HG03139 (cell line): ENCODE data around the gene BLNK.

Experiments used
- ATAC-seq: cut with Tn5 transposase; IDR thresholded peaks from one replicate; pipeline ENCODE4 v1.9.1; 2021; ENCODE audit not compliant: unreplicated experiment

Gene BLNK

DNA sequence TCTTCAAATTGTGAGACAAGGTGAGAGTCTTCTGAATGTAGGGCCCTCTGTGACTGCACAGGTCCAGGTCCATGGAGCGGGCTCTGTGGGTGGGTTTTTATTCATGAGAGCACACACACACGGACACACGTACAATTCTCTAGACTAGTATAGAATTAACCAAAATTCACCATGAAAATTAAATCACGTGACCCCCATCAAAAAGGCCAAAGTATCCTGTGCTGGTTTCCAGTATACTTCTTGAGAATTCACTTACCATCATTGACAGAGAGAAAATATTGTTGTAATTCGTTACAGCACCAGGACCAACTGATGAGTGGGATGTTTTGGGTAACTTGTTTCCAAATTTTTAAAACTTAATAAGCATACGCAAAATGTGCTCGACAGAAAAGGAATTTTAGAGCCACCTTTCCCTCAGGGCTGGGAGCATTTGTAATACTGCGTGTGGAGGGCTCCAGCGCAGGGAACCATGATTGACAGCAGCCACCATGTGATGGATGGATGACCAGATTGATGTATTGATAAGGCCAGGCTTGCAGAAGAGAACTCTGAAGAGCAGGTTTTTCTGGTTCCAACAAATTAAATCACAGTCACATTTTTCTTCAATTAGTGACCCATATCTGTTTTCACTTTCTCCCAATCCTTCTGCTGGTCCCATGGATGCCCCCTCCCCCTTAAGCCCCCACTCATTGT, 18.0 kb upstream of the BLNK start:
- no peak for ATAC-seq

DNA sequence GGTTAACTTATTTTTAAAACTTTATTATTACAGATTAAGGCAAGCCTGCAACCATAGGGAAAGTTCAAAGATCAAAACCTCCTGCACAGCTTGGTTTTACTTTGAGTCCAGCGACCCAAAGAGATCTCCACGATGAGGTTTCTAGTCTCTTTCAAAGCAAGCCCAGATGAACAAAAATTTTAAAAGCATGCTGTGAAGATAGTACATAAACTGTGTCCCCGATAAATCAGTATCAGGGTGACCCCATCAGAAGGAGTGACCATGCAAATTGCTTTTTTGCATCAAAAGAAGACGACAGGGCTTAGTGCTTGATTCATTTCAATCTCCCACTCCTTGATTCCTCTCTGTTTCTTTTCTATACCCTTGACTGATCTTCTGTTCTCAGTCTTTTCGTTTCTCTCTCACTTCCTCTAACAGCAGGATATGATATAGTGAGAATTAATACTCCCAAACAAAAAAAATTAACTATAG, 16.8 kb upstream of the BLNK start:
- ATAC-seq, result peak; percentile 62

DNA sequence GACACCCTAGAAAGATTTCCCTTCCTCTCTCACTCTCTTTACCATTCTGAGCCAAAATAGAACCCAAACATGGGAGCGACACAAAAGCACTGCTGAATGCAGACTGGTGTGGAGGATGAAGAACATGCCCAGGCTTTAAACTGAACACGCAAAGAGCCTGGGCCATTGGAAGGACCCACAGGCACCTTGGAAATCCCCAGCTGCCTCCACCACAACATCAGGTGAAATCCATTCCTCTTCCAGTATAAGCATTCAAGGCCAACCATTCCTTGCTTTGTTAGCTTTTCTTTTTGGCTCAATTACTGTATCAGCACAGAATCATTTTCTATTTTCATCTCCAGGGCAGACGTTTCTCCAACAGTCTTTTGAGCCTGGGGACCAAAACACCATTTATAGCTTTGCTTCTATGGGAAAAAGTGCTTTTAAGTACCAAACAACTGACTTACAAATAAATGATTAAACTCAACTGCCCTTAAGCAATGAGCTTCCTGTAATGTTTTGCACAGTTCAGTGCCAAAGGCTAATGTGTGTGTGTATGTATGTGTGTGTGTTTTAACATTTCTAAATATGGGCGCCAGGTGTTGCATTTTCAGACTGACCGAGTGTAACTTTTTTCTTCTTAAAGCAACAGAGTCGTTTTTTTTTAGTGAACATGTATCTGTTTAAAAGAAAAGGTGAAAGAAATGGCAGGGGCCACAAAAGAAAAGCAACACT, 16.2 kb upstream of the BLNK start:
- ATAC-seq, result peak; percentile 51

DNA sequence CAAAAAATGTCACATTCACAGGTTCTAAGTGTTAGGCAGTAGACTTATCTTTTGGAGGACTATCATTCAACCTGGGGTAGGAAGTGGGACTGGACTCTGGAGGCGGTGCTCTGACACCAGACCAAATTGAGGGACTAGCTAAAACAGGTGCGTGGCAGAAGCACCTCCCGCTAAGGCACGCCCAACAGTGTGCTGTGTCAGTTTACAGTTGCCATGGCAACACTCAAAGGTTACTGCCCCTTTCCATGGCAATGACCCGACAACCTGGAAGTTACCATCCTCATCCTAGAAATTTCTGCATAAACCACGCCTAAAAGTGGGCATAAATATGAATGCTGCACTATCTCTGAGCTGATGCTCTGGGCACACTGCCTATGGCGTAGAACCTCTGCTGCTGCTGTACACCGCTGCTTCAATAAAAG, 14.0 kb upstream of the BLNK start:
- ATAC-seq, result no peak

DNA sequence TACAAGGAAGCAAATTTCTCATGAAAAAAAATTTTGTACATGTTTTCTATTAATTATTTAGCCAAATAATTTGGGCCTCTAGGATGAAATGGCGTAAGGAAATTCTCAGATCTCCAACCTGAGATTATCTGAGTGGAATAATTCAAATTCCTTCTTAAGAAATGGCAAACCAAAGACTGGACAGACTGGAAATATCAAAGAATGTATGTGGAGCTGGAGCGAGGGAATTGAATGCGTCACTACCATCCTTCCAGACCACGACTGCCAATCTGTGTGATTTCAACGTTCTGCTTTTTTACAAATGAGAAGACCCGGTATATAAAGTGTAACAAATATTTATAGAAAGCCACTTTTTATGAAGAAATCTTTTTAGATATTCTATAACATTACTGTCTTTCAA, 12.4 kb upstream of the BLNK start:
- ATAC-seq, result no peak

DNA sequence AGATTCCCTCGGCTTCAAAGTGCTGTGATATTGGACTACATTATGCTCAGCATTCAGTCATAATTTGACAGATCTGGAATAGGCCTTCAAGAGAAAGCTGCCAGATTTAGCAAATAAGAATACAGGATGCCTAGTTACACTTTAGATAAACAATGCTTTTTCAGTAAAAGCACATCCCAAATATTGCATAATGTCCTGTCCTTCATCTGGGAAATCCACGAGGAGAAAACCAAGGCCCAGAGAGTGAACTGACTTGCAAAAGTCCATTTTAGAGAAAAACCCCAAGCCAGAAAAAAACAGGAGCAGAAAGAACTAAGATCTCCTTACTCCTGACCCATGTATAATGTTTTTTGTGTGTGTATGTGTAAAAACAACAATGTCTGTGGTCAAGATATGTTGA, 12.0 kb upstream of the BLNK start:
- no peak for ATAC-seq

DNA sequence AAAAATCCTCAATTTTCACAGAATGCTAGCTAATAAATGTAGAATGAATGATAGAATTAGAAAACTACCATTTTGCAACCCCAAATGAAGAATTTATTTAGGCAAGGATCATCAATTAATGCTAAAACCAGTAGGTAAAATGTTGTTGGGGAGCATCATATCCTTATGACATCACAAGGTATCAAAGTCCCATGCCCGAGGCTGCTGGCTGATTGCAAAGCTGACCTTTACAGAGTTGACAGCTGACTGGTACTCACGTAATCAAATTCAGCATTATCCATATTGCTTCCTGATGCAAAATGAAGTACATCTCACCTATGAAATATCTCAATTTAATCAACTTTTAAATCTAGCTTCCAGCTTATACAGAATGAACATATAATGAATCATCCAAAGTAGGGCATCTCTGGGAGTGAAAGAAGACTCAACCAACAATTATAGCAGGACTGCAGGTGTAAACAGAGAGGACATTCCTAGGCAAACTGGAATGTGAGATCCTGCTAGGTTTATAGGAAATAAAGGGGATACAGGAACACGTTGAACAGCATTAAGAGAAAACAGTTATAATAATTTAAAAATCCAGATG, 10.2 kb upstream of the BLNK start:
- no peak for ATAC-seq

DNA sequence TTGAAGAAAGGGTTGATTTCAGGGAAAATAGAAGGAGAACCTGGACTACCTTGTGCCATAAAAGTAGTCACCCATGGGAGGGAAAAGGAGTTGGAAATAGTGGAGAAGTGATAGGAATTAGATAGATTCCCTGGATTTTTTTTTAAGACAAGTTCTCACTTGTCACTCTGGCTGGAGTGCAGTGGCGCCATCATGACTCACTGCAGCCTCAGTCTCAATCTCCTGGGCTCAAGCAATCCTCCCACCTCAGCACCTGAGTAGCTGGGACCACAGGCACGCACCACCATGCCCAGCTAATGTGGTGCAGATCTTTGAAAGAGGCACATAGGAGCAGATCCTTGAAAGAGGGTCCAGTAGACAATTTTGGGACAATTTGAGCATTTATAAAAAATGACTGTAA, 9.5 kb upstream of the BLNK start:
- ATAC-seq, result no peak

DNA sequence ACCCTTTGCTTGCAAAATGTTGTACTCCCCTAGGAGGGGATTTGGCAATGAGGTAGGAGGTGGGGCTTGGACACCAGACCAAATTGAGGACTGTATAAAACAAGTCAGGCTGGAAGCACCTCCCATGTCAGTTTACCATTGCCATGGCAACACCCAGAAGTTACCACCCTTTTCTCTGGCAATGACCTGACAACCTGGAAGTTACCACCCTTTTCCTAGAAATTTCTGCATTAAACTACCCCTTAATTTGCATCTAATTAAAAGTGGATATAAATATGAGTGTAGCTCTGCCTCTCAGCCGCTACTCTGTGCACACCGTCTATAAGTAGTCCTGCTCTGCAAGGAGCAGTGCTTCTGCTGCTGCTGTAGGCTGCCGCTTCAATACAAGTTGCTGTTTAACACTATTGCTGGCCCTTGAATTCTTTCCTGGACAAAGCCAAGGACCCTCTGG, 7.8 kb upstream of the BLNK start:
- no peak for ATAC-seq

DNA sequence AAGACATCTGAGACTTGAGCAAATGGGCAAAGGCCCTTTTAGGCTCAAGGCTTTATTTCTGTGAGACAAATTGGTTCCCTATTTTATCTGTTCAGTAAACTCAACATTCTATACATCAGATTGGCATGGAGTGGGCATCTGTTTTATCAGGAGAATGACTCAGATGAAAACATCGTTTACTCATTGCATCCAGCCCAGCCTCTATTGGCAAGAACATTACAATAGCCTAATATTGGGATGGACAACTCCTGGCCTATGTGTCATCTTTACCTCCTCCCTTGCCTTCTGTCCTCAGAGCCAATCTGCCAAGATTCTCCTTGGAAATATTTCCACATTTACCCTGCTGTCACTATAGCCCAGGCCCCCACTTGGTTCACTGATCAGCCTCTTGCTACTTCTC, 5.5 kb upstream of the BLNK start:
- ATAC-seq, result no peak

DNA sequence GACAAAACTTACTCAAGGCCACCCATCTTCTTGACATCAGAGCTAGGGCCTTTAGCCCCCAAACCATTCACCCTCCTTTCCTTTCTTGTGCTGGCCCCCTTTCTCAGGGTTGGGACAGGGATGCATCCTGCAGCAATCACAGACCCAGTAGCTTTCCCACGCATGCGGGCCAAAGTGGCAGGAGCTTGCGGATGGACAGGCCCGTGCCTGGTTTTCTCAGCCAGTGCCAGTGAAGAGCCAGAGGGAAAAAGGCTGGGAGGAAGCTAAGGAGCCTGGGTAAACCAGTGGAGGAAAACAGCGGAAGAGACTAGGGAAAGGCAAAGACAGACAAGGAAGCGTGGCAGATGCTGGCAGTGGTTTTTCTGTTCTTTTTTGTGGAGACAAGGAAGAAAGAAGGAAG, 5.1 kb upstream of the BLNK start:
- ATAC-seq, result no peak

DNA sequence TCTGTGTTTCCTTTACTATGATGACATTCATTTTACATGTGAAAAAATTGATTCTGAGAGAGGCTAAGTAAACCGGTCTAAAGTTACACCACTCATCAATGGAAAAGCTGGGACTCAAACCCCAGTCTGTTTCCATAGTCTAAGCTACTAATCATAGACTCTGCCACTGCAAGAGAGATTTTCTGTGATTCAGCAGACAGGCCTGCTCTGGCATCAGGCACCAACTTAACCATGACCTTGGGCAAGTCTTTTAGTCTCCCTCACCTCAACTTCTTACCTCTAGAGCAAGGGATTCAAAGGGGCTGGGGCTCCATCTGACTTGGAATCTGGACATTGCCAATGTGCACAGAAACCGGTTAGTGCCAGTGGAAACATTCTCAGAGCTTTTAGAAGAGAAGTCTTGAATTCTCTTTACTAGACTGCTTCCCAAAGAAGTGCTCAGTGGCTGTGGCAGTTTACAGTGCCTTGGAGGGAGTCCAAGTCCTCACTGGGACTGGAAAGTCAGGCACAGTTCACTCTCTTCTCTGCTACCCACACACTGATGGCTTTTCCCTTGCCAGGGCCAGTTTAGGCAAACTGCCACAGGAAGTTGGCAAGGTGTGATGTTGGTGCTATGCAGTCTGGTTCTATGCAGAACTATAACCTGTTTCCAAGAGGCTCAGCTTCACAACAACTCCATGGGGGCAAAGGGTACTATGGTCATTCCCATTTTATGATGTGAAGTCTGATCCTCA, 4.5 kb upstream of the BLNK start:
- ATAC-seq, result no peak

DNA sequence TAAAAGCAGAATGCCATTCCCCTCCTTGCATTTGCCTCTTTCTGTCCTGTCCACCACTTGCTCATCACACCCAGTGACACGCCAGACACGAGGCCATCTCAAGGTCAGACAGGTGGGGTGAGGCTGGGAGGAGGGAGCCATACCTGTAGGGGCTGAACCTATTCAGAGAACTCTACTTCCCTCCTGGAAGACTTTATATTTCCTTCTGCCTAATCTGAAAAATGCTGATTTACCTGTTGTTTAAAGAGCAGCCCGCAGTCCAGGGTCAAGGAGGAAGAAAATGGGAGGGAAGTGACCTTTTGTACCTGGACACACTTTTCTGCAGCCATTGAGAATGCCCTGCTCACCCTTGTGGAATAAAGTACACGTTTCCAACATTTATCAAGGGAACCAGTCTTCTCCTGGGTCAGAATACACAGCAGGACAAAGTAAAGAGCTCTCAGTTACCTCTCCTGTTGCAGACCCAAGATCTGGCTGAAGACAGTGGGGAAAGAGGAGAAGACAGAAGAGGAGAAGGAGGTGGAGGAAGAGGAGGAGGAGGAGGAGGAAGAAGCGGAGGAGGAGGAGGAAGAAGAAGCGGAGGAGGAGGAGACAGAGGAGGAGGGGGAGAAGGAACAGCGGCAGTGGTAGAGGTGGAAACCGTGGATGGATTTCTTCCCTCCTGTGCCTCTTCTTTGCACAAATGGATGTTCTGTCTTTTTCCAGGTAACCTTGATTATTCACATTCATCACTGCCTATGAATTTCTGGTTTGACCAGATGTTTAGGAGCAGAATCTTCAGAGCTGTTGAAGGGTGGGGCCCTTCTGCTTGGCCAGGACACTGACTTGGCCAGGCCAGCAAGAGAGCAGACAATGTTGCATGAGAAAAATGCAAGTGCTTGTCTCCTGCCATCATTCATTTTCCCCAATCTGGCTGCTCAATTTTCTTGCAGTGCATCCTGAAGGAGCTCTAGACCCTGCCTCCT, 1.2 kb upstream of the BLNK start:
- no peak for ATAC-seq

DNA sequence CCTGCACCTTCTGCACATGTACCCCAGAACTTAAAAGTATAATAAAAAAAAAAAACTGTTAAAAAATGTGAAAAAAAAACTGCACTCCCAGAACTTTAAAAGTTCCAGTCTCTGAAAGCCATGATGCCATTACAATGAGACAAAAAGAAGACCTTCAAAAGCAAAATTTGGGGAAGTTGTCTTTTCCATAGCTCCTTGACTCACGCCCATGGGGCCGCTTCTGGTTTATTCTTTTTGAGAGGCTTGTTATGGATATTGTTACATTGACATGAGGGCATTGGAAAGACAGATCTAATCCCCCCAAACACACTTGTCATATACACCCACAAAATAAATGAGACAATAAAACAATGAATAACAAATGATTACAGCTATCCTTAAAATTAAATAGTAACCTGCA, 798 bp downstream of the BLNK start:
- no peak for ATAC-seq

DNA sequence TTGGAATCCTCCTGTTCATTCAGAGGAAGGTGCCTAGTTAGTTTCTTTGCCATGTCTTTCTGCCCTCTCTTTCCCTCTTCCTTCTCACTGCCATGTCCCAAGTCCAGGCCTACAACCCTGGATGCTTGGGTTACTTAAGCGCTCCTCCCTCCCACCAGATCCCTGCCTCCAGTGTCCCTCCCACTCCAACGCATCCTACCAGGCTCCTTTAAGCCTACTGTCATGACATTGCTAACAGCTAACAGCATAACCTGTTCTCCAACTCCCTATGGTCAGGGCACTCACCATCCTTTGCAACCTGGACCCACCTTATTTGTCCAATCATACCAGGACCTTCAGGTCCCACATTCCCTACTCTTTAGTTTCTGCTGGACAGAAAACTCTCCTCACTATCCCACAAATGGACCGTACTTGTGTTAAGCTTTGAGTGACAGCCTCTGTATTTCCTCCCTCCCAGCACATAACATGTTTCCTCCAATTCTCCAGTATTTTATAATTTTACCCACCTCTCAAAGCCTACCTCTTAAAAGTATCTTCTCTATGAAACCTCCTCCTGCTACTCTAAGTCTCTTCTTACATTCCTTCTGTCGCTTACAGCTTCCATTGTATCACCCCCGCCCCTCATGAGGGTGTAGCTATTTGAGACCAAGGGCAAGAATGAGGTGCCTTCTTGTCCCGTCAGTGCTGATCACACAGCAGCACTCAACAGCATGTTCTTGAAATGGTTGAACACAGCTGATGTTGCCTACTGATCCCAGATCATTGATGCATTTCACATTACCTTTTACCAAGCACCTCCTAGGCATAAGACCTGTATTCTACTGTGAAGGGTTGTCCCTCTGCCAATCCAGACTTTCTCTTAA, 1.7 kb downstream of the BLNK start:
- no peak for ATAC-seq

DNA sequence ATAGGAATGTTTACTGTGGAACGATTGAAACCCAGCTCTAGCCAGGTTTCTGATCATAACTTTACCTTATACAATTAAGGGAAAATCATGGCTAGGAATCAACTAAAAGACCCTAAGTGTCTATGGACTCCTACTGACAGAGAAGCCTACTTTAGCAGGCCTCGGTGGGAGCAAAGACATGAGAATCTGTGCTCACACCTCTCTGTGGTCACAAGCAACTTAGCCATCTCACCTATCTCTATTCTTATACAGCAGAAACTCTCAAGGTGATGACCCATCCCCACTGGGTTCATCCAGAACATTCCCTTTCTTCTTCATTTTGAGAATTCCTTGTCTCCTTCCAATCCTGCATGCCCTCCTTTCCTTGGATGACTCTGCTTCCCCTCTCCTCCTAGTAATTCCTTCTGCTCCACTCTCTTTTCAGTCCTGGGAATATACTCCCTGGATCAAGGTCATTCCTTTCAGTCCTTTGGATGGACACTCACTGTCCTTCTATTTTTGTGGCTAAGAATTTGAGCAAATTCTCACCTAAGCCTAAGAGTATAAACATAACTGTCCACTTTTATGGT, 2.9 kb downstream of the BLNK start:
- ATAC-seq, result no peak

DNA sequence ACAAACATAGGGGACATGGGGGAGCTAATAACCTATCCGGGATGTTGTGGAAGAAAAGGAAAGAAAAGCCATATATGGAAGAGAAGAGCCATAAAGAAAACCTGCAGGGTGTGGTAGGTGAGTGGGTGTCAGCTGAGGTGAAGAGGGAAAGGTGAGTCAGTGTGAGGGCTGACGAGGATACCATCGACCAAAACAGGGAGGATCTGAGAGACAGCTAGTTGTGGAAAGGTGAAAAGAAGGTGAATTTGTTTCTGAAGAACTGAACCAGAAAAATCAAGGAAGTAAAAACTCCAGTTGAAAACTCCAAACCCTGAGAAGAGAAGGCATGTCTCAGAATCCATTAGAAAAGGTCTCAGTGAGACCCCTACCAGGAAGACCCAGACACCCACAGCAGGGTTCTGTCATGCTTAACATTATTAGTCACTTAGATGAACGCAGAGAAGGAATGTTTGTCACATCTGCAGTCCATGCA, 4.1 kb downstream of the BLNK start:
- no peak for ATAC-seq

DNA sequence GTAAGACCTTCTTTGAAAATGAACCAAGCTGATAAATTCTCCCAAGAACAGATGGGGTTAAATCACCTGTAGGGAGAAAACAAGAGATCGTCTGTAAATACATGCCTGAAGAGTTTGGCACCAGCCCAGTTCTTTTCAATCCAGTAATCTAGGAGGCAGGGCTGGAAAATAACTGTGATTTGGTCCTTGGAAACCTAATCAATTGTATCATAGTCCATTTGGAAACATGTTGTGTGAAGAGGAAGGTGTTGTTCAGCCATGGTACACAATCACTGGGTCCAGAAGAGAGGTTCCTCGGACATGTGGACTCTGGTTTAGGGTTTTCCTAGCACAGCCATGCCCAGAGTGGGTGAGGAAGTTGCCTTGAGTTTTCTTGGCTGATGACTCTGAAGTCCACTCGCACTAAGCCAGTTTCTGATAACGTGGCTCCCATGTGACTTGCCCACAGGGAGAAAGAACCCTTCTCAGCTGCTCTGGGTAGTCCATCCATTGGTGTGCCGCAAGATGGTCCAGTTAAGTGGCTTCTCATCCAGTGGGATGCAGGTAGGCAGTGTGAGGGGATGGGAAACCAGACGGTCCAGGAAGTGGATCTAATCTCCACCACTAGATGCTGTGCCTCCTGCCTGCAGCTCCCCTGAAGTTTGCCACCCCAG, 5.1 kb downstream of the BLNK start:
- ATAC-seq, result no peak

DNA sequence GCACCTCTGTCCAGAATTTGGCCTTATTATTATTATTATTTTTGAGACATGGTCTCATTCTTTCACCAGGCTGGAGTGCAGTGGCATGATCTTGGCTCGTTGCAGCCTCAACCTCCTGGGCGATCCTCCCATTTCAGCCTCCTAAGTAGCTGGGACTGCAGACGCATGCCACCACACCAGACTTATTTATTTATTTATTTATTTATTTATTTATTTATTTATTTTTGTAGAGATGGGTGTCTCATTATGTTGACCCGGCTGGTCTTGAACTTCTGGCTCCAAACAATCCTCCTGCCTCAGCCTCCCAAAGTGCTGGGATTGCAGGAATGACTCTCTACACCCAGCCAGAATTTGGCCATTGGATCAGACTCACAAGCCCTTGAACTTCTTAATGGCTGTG, 6.4 kb downstream of the BLNK start:
- no peak for ATAC-seq
